ENCODE data around the gene USP30.

DNA sequence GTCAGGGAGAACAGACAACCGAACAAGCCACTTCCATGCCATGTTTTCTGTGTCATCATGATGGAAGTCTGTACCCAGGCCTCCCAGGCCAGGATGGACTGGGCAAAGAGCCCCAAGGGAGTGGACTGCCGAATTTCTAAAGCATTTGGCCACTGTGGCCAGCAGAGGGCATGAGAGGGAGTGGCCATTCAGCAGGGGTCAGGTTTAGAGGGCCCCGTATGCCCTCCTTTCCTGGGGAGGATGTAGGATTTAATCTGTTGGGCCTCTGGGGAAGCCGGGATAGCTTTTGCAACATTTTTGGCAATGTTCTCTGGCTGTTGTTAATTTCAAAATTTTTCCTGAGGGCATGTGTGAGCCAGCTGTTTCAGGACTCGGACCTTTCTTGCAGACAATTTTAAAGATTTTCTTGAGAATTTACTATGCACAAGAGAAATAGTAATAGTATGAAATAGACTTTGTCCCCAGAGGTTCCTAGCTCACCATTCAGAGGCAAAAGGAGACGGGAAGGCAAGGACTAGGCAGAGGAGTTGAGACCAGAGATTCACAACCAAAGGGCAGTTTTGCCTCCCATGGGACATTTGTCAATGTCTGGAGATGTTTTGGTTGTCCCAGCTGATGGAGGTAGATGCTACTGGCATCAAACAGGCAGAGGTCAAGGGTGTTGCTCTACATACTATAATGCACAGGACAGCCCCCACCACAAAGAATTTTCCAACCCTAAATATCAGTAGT, 82.0 kb downstream of the USP30 start:
- TF ChIP-seq SUZ12 (IDR thresholded peaks at IDR 0.05; ENCODE audit: extremely low read depth, insufficient read depth, insufficient read length): no peak
- TF ChIP-seq YY1 (IDR thresholded peaks at IDR 0.05; ENCODE audit: insufficient read depth, insufficient read length): no peak

Data from NT2/D1 (cell line).